H1 (cell line): ENCODE measurements around the gene NHS. TPM values are rescaled to one million over a fixed set of nuclear protein-coding genes. Genes with fewer than 3 reads are reported as not detected.

Experiments used
- CTCF ChIA-PET: fragments of 300-600 bp; sonication (Branson Sonifier 250); formaldehyde crosslinking; loops from one replicate; lab custom pipeline; 2021; ENCODE audit not compliant: partially characterized antibody; lab: Charles Lee
- POLR2A ChIA-PET: fragments of 300-600 bp; sonication (Branson Sonifier 250); formaldehyde crosslinking; loops from one replicate; lab custom pipeline; 2021; ENCODE audit warnings: inconsistent platforms; ENCODE audit not compliant: partially characterized antibody; lab: Charles Lee
- DNase-seq, 2 experiments: peaks; one replicate each; pipeline versions ENCODE4 v3.0.0 to v3.0.0-alpha.2; 2010 to 2022; ENCODE audit warnings: low spot score in 2 of 2, low read depth in 1 of 2, mixed read lengths in 1 of 2
- FAIRE-seq: peaks from 2 replicates; lab custom pipeline; 2011; peaks lifted over from hg19 to GRCh38; lab: Jason Lieb, UNC
- H2AFZ ChIP-seq: 2 replicates; pipeline ENCODE4 v1.8.1; 2012; ENCODE audit warnings: low read length, inconsistent platforms
- H2AK5ac ChIP-seq: 2 replicates; pipeline ENCODE4 v1.6.1; 2013; ENCODE audit warnings: low read depth, low read length
- H2BK120ac ChIP-seq: replicated peaks from 2 replicates; pipeline ENCODE3; 2013; ENCODE audit warnings: low read depth, low read length, inconsistent platforms
- H2BK12ac ChIP-seq: 2 replicates; pipeline ENCODE4 v1.6.1; 2013; ENCODE audit warnings: low read depth, low read length
- H2BK15ac ChIP-seq: 2 replicates; pipeline ENCODE4 v1.6.1; 2013; ENCODE audit warnings: low read length
- H2BK20ac ChIP-seq: 2 replicates; pipeline ENCODE4 v1.6.1; 2013; ENCODE audit warnings: low read length
- H2BK5ac ChIP-seq: 2 replicates; pipeline ENCODE4 v1.6.1; 2013; ENCODE audit warnings: low read depth, low read length
- H3K14ac ChIP-seq: 2 replicates; pipeline ENCODE4 v1.6.1; 2013; ENCODE audit warnings: inconsistent platforms; ENCODE audit not compliant: insufficient read length
- H3K18ac ChIP-seq: 2 replicates; pipeline ENCODE4 v1.6.1; 2013; ENCODE audit warnings: low read length; ENCODE audit errors: extremely low read depth
- H3K23ac ChIP-seq: 2 replicates; pipeline ENCODE4 v1.6.1; 2013; ENCODE audit warnings: inconsistent platforms; ENCODE audit not compliant: insufficient read length
- H3K23me2 ChIP-seq: 2 replicates; pipeline ENCODE4 v1.6.1; 2013; ENCODE audit warnings: low read depth, low read length
- H3K27ac ChIP-seq: 2 replicates; pipeline ENCODE4 v1.6.1; 2011; ENCODE audit warnings: low read depth, low read length, inconsistent platforms
- H3K27me3 ChIP-seq, 4 experiments: replicated peaks in 1 of 4; 1 replicate in 1 of 4; 2 replicates in 3 of 4; pipeline versions ENCODE4 v1.6.1 to v1.8.1; 2011 to 2013; ENCODE audit warnings: low read length in 3 of 4, mild to moderate bottlenecking in 3 of 4, inconsistent platforms in 2 of 4, mixed read lengths in 2 of 4, moderate library complexity in 1 of 4; ENCODE audit not compliant: control insufficient read depth in 3 of 4, insufficient read depth in 3 of 4; ENCODE audit errors: extremely low read depth in 1 of 4
- H3K36me3 ChIP-seq, 4 experiments: 2 replicates each; pipeline versions ENCODE4 v1.6.1 to v1.8.1; 2011 to 2013; ENCODE audit warnings: mild to moderate bottlenecking in 4 of 4, low read length in 3 of 4, moderate library complexity in 2 of 4, control low read depth in 1 of 4, inconsistent platforms in 1 of 4; ENCODE audit not compliant: insufficient read depth in 4 of 4, control insufficient read depth in 2 of 4
- H3K4ac ChIP-seq: replicated peaks from 2 replicates; pipeline ENCODE3; 2013; ENCODE audit warnings: low read length, low read depth, mixed read lengths, inconsistent platforms; ENCODE audit not compliant: insufficient read length
- H3K4me1 ChIP-seq, 4 experiments: replicated peaks in 1 of 4; 1 replicate in 1 of 4; 2 replicates in 3 of 4; pipeline versions ENCODE4 v1.6.1 to v1.8.1; 2011 to 2013; ENCODE audit warnings: low read length in 3 of 4, inconsistent platforms in 2 of 4, mixed read lengths in 1 of 4; ENCODE audit not compliant: insufficient read depth in 4 of 4, control insufficient read depth in 3 of 4
- H3K4me2 ChIP-seq, 2 experiments: 2 replicates each; pipeline versions ENCODE4 v1.6.1 to v1.8.1; 2011 to 2013; ENCODE audit warnings: low read depth in 2 of 2, low read length in 2 of 2, control low read depth in 1 of 2, inconsistent platforms in 1 of 2, mild to moderate bottlenecking in 1 of 2; ENCODE audit not compliant: insufficient read depth in 1 of 2
- H3K4me3 ChIP-seq, 4 experiments: fragments of 200-600, 300-600 bp in 1 of 4; sonication (generic), shearing (Covaris generic), sonication (Bioruptor Twin) in 1 of 4; 2 replicates each; pipeline versions ENCODE4 v1.5.1 to v1.8.1; 2011 to 2016; ENCODE audit warnings: low read length in 4 of 4, low read depth in 3 of 4, control low read depth in 2 of 4, inconsistent platforms in 2 of 4, mild to moderate bottlenecking in 2 of 4, mixed read lengths in 1 of 4, moderate library complexity in 1 of 4; ENCODE audit not compliant: insufficient read depth in 2 of 4; ENCODE audit errors: extremely low read depth in 1 of 4
- H3K56ac ChIP-seq: replicated peaks from 2 replicates; pipeline ENCODE3; 2013; ENCODE audit warnings: low read depth, mild to moderate bottlenecking, mixed read lengths, low read length, inconsistent platforms; ENCODE audit not compliant: insufficient read length
- H3K79me1 ChIP-seq: 2 replicates; pipeline ENCODE4 v1.6.1; 2013; ENCODE audit warnings: low read depth, low read length, control low read depth
- H3K79me2 ChIP-seq, 2 experiments: 2 replicates each; pipeline versions ENCODE4 v1.6.1 to v1.8.1; 2012 to 2013; ENCODE audit warnings: low read length in 2 of 2, mild to moderate bottlenecking in 2 of 2, inconsistent platforms in 1 of 2; ENCODE audit not compliant: insufficient read depth in 2 of 2, control insufficient read depth in 1 of 2
- H3K9ac ChIP-seq, 4 experiments: replicated peaks in 1 of 4; 1 replicate in 1 of 4; 2 replicates in 3 of 4; pipeline versions ENCODE4 v1.6.1 to v1.8.1; 2011 to 2013; ENCODE audit warnings: low read depth in 3 of 4, low read length in 3 of 4, control low read depth in 2 of 4, mild to moderate bottlenecking in 2 of 4, moderate library complexity in 2 of 4, inconsistent platforms in 1 of 4; ENCODE audit errors: extremely low read depth in 1 of 4
- H3K9me3 ChIP-seq, 2 experiments: 2 replicates each; pipeline versions ENCODE4 v1.6.1 to v1.8.1; 2012 to 2013; ENCODE audit warnings: mild to moderate bottlenecking in 2 of 2, moderate library complexity in 2 of 2, control low read depth in 1 of 2, inconsistent platforms in 1 of 2, low read depth in 1 of 2, low read length in 1 of 2, mixed read lengths in 1 of 2; ENCODE audit not compliant: insufficient read depth in 2 of 2
- H4K20me1 ChIP-seq, 2 experiments: replicated peaks in 1 of 2; 2 replicates each; pipeline versions ENCODE3 to v1.8.1; 2011 to 2013; ENCODE audit warnings: inconsistent platforms in 2 of 2, low read length in 2 of 2, mild to moderate bottlenecking in 1 of 2; ENCODE audit not compliant: insufficient read depth in 2 of 2, control insufficient read depth in 1 of 2
- H4K5ac ChIP-seq: 2 replicates; pipeline ENCODE4 v1.6.1; 2013; ENCODE audit warnings: low read length, low read depth, mixed read lengths, inconsistent platforms; ENCODE audit not compliant: insufficient read length
- H4K8ac ChIP-seq: 2 replicates; pipeline ENCODE4 v1.8.0; 2013; ENCODE audit warnings: mild to moderate bottlenecking, moderate library complexity, low read length, inconsistent platforms; ENCODE audit not compliant: insufficient read depth; ENCODE audit errors: extremely low read depth
- H4K91ac ChIP-seq: replicated peaks from 2 replicates; pipeline ENCODE3; 2013; ENCODE audit warnings: low read length, mixed read lengths, inconsistent platforms; ENCODE audit not compliant: insufficient read length
- CBX8 ChIP-seq: fragments of 300-800, 300-1000 bp; sonication (generic); IDR thresholded peaks from 2 replicates; pipeline ENCODE4 v1.7.1; 2016; ENCODE audit warnings: low read depth, low read length, borderline replicate concordance
- CEBPB ChIP-seq: IDR thresholded peaks from 2 replicates; pipeline ENCODE4 v1.6.1; 2012; ENCODE audit warnings: low read depth, low read length
- KDM5A ChIP-seq: fragments of 200-600 bp; IDR thresholded peaks from 2 replicates; pipeline ENCODE4 v1.7.1; 2012; ENCODE audit warnings: mild to moderate bottlenecking, low read length, inconsistent platforms, mixed read lengths
- MAX ChIP-seq: IDR thresholded peaks from 2 replicates; pipeline ENCODE4 v1.6.1; 2012; ENCODE audit warnings: inconsistent platforms
- NRF1 ChIP-seq: IDR thresholded peaks from 2 replicates; pipeline ENCODE4 v1.6.1; 2011; ENCODE audit warnings: mild to moderate bottlenecking, low read depth, low read length, improper control_type of control experiment
- POU5F1 ChIP-seq: IDR thresholded peaks from 2 replicates; pipeline ENCODE4 v1.6.1; 2011; ENCODE audit warnings: low read depth, mild to moderate bottlenecking, low read length, moderate library complexity
- SUZ12 ChIP-seq: fragments of 200-600 bp; sonication (generic); IDR thresholded peaks from 2 replicates; pipeline ENCODE4 v1.6.1; 2012; ENCODE audit warnings: mild to moderate bottlenecking, inconsistent platforms, low read length, moderate library complexity, mixed read lengths
- WGBS, 2 experiments: shearing (Covaris generic) in 1 of 2; methylation state at CpG; one replicate each; pipeline versions ENCODE4 v1.1.6 to v1.1.7; 2013 to 2015; ENCODE audit warnings: low lambda C conversion rate in 2 of 2, mixed read lengths in 2 of 2, inconsistent platforms in 1 of 2, low coverage in 1 of 2, missing lambda C conversion rate in 1 of 2; ENCODE audit not compliant: insufficient replicate concordance in 2 of 2, insufficient coverage in 1 of 2, insufficient read length in 1 of 2; ENCODE audit errors: extremely low coverage in 1 of 2, missing lambda C conversion rate in 1 of 2; 5-methylcytosine and 5-hydroxymethylcytosine counted together
- polyA plus RNA-seq, 7 experiments: library from polyadenylated mRNA; depleted of rRNA in 3 of 7; stranded (reverse) in 5 of 7; unstranded in 2 of 7; fragments of >200 nt in 5 of 7; fragments of 200-250 nt in 2 of 7; gene quantifications; 1 replicate in 5 of 7; 2 replicates in 1 of 7; 4 replicates in 1 of 7; pipeline versions ENCODE4 v1.2.1 to v1.2.3, GENCODE V29; 2011 to 2013; ENCODE audit warnings: missing spikeins in 2 of 7, mixed read lengths in 2 of 7
- total RNA-seq: library from RNA; stranded (reverse); fragmentation: NEBNext Ultra II Directional; extraction: Animal tissue kit (Norgen Biotek cat#: 25700); gene quantifications from 2 replicates; pipeline ENCODE4 v1.2.1, GENCODE V29; 2021

NHS gene
- total and polyA plus RNA-seq, 2 of the 8 experiments (the other 6 are each of a cell fraction or from before 2014, with no cell fraction given), result 2.2 to 6.7 TPM

- no peak overlapping the region for H4K91ac ChIP-seq
- no peaks in the 10 kb centered on the region for H3K79me2 ChIP-seq
- peaks cover 0 to 2% (median 0%) of the 10 kb centered on the region in 4 experiments; a peak in 2 of 7 replicates for H3K4me1 ChIP-seq
- CTCF ChIA-PET, result interaction anchor here (0.9 kb wide), 1 partner anchor 33 kb away, joined by 3 read pairs; no protein-coding TSS in a partner anchor
- no peaks in the 10 kb centered on the region for H3K36me3 ChIP-seq
- H4K5ac ChIP-seq, result no peak overlapping the region
- no peak overlapping the region for H2BK12ac ChIP-seq
- no peak overlapping the region for H3K4ac ChIP-seq
- H3K27me3 ChIP-seq, result no peaks in the 10 kb centered on the region
- H3K14ac ChIP-seq, result no peak overlapping the region
- no peak overlapping the region for H3K18ac ChIP-seq
- H3K23me2 ChIP-seq, result no peaks in the 10 kb centered on the region
- no peaks in the 10 kb centered on the region for H4K20me1 ChIP-seq
- no peak overlapping the region for H3K9ac ChIP-seq
- H3K23ac ChIP-seq, result no peak overlapping the region
- DNase-seq, result no peak
- no peak overlapping the region for H3K4me2 ChIP-seq
- no peak overlapping the region for H4K8ac ChIP-seq
- H2BK20ac ChIP-seq, result no peak overlapping the region
- 85% methylated on average over 2 of the region's 4 CpGs; no CpG with 5 or more reads in 1 of the 2 experiments for WGBS, 2 experiments
- H2BK15ac ChIP-seq, result no peak overlapping the region
- FAIRE-seq, result no peak
- TF ChIP-seq NRF1 (no peak), SUZ12 (no peak), POU5F1 (no peak), CBX8 (no peak), MAX (no peak), CEBPB (no peak), KDM5A (no peak)
- no peak overlapping the region for H3K56ac ChIP-seq
- no peaks in the 10 kb centered on the region for H3K79me1 ChIP-seq
- H3K4me3 ChIP-seq, result no peak overlapping the region
- POLR2A ChIA-PET, result no interaction called here
- H2AFZ ChIP-seq, result no peak overlapping the region
- H2BK120ac ChIP-seq, result no peak overlapping the region
- H2BK5ac ChIP-seq, result no peak overlapping the region
- H2AK5ac ChIP-seq, result no peak overlapping the region
- H3K9me3 ChIP-seq, result no peaks in the 10 kb centered on the region
- H3K27ac ChIP-seq, result no peak overlapping the region
Measured at GRCh38 chrX:17563515-17563914, 188.5 kb downstream of the NHS start.
